ENCODE data around the gene GRM4.
"Not testable (repeated sequence)": the region's sequence is repeated elsewhere in the genome, so short reads cannot be mapped to it uniquely, and the experiment has no call there.

Gene GRM4

DNA sequence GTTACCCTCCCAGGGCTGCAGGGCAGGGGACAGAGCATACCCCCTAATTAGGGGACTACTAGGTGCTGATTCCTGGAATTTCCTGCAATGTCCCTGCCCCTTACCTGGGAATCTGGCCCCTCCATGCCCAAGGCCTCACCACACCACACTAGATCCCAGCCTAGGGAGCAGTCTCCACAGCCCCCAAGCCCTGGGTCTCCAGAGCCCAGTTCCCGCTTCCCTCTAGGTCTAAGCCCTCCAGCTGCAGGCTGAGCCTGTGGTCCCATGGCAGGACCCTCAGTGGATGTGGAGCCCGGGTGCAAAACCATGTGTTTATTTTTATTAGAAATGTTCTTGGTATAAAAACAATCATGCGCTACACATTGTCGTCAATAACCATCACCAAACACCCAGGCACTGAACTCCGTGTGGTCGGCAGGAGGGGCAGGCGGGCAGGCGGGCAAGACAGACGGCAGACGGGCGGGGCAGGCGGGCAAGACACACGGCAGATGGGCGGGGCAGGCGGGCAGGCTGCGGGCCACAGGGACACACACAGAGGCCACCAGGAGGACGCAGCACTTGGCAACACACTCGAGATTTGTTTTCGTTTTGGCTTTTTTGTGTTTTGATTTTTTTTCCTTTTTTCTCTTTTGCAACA, 124.2 kb downstream of the GRM4 start:
- no peak for TF ChIP-seq Cebpa-rat (IDR thresholded peaks at IDR 0.05)
- Histone ChIP-seq H3K27me3 (no peaks in the 10 kb centered on the region), H3K27ac (no peak overlapping the region), H3K9ac (no peak overlapping the region), H3K4me1 (peaks cover 15% of the 10 kb centered on the region), H3K4me2 (no peak overlapping the region), H3K9me3 (peaks cover 10% of the 10 kb centered on the region), H4K20me1 (no peaks in the 10 kb centered on the region), H3K36me3 (no peaks in the 10 kb centered on the region), H3K4me3 (no peak overlapping the region)

- H3K27me3 ChIP-seq = no peaks in the 10 kb centered on the region
Observed at GRCh38 chr6:34020807-34021553, 124.9 kb downstream of the GRM4 start.

DNA sequence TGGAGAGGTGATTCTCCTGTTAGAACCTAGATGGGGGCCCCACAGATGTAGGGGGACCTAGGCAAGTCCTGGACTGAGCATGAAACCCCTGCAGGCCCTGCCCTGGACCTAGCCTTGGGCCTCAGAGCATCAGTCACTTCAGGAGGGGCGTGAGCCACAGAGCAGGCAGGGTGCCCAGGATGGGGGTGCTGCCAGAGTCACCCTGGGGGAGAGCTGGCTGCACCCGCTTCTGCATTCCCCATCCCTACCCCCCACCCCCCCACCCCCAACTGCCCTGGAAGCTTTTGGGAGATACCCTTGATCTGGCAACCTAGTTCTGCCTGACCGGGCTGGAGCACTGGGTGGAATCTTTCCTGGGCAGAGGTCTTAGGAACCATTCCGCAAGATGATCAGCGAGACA, 125.6 kb downstream of the GRM4 start:
- no peak for TF ChIP-seq Cebpa-rat (IDR thresholded peaks at IDR 0.05)
- Histone ChIP-seq H3K27me3 (no peaks in the 10 kb centered on the region), H3K4me1 (peaks cover 7% of the 10 kb centered on the region), H3K4me3 (no peak overlapping the region), H4K20me1 (no peaks in the 10 kb centered on the region), H3K9me3 (peaks cover 18% of the 10 kb centered on the region), H3K4me2 (no peak overlapping the region), H3K36me3 (no peaks in the 10 kb centered on the region), H3K9ac (no peak overlapping the region), H3K27ac (no peak overlapping the region)

More at GRCh38 chr6:34020807-34021553, 124.9 kb downstream of the GRM4 start:
- Histone ChIP-seq H3K36me3 (no peaks in the 10 kb centered on the region), H4K20me1 (no peaks in the 10 kb centered on the region), H3K27ac (no peak overlapping the region), H3K9ac (no peak overlapping the region), H3K4me2 (no peak overlapping the region), H3K4me3 (no peak overlapping the region), H3K4me1 (peaks cover 14% of the 10 kb centered on the region), H3K9me3 (peaks cover 17% of the 10 kb centered on the region)
- TF ChIP-seq Cebpa-rat (IDR thresholded peaks at IDR 0.05) = no peak

- Histone ChIP-seq H3K27ac (no peak overlapping the region), H3K36me3 (no peaks in the 10 kb centered on the region), H3K27me3 (no peaks in the 10 kb centered on the region), H3K4me3 (no peak overlapping the region), H3K9ac (no peak overlapping the region), H3K4me1 (no peaks in the 10 kb centered on the region), H3K9me3 (peaks cover 18% of the 10 kb centered on the region), H3K4me2 (no peak overlapping the region), H4K20me1 (no peaks in the 10 kb centered on the region)
- TF ChIP-seq Cebpa-rat (IDR thresholded peaks at IDR 0.05) = no peak
Observed at GRCh38 chr6:34018961-34019606, 126.8 kb downstream of the GRM4 start.

DNA sequence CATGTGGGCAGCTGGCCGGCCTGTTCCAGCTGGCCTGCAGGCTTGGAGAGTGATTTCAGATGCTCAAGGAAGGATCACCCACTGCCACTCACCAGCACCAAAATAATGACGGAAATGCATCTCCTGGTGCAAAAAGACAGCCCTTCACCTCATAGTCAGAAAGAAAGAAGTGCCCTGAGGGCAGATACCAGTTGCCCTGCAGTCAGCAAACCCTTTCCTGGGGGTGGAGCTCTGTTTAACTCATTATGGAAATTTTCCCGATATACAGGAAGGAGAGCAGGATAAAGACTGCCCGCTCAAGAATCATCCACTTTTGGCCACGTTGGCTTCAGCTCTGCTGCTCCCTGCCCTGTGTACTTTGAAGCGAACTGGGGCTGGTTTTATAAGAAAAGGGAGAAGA, 127.9 kb downstream of the GRM4 start:
- H3K4me1 ChIP-seq = no peaks in the 10 kb centered on the region
- H3K4me3 ChIP-seq = no peak overlapping the region
- no peak overlapping the region for H3K27ac ChIP-seq
- H3K36me3 ChIP-seq = no peaks in the 10 kb centered on the region
- no peak for TF ChIP-seq Cebpa-rat (IDR thresholded peaks at IDR 0.05)
- no peak overlapping the region for H3K9ac ChIP-seq
- peaks cover 18% of the 10 kb centered on the region for H3K9me3 ChIP-seq
- H3K4me2 ChIP-seq = no peak overlapping the region
- H4K20me1 ChIP-seq = no peaks in the 10 kb centered on the region
- no peaks in the 10 kb centered on the region for H3K27me3 ChIP-seq

DNA sequence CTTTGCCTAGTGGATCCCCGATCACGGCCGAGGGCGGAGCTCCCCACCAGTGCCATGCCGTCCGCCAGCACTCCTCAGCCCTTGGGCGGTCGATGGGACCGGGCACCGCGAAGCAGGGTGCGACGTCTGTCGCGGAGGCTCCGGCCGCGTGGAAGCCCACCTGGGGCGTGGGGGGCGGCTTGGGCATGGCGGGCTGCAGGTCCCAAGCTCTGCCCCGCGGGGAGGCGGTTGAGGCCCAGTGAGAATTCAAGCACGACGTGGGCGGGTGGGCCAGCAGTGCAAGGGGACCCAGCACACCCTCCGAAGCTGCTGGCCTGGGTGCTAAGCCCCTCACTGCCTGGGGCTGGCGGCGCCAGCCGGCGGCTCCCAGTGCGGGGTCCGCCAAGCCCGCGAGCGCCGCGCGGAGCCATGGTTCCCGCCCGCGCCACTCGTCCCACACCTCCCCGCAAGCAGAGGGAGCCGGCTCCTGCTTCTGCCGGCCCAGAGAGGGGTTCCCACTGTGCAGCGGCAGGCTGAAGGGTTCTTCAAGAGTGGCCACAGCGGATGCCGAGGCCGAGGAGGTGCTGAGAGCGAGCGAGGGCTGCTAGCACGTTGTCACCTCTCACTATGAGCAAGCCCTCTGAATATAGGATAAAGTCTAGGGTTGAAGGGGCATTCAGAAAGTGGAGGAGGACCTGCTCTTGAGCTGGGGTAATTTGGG, 128.6 kb downstream of the GRM4 start:
- Histone ChIP-seq H3K4me2 (no peak overlapping the region), H3K36me3 (no peaks in the 10 kb centered on the region), H3K4me3 (no peak overlapping the region), H3K9ac (no peak overlapping the region), H3K27me3 (no peaks in the 10 kb centered on the region), H3K4me1 (no peaks in the 10 kb centered on the region), H4K20me1 (no peaks in the 10 kb centered on the region), H3K9me3 (peaks cover 18% of the 10 kb centered on the region), H3K27ac (no peak overlapping the region)
- no peak for TF ChIP-seq Cebpa-rat (IDR thresholded peaks at IDR 0.05)

- H3K9ac ChIP-seq, H4K20me1 ChIP-seq, H3K4me3 ChIP-seq, H3K27me3 ChIP-seq, H3K4me1 ChIP-seq, H3K36me3 ChIP-seq, H3K4me2 ChIP-seq, H3K27ac ChIP-seq: not testable (repeated sequence)
- H3K9me3 ChIP-seq = peaks cover 18% of the 10 kb centered on the region
Observed at GRCh38 chr6:34016573-34016972, 129.3 kb downstream of the GRM4 start.

DNA sequence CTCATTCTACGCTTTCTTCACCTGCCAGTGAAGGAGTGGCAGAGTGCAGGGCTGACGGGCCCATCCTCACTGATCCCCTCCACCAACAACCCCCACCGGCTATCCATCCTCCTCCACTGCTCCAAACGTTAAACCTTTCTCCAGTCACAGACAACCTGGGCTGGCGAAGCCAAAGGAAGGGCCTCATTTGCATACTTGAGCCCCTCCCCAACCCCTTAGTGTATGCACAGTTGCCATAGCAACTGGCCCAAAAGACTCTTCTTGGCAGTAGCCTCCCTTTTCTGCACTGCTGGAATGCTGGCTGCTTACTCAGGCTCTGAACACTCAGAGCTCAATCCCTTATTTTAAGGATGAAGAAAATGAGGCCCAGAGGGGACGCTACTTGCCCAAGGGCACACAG, 130.3 kb downstream of the GRM4 start:
- Histone ChIP-seq H3K9me3 (peaks cover 18% of the 10 kb centered on the region), H3K4me2 (no peak overlapping the region), H3K27ac (no peak overlapping the region), H4K20me1 (no peaks in the 10 kb centered on the region), H3K36me3 (no peaks in the 10 kb centered on the region), H3K4me1 (no peaks in the 10 kb centered on the region), H3K4me3 (no peak overlapping the region), H3K9ac (no peak overlapping the region), H3K27me3 (no peaks in the 10 kb centered on the region)
- no peak for TF ChIP-seq Cebpa-rat (IDR thresholded peaks at IDR 0.05)

DNA sequence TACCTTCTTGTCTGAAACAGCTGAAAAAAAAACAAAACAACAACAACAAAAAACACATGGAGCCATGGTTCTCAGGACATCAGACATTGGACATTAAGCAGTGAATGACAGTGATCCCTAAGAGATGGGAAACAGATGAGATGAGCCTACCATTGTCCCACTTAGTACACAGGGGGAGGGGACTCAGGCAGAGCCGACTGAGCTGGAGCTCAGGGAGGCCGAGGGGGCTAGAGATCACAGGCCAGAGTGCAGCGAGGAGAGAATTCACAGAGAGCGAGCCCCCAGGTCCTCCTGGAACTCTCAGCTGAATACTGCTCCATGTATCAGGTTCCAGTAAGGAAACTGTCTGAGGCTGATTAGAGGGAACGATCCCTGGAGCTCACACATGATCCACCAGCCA, 134.6 kb downstream of the GRM4 start:
- no peak for TF ChIP-seq Cebpa-rat (IDR thresholded peaks at IDR 0.05)
- Histone ChIP-seq H3K4me3 (no peak overlapping the region), H3K27me3 (no peaks in the 10 kb centered on the region), H3K4me1 (no peaks in the 10 kb centered on the region), H4K20me1 (no peaks in the 10 kb centered on the region), H3K36me3 (no peaks in the 10 kb centered on the region), H3K9ac (no peak overlapping the region), H3K4me2 (no peak overlapping the region), H3K9me3 (peaks cover 19% of the 10 kb centered on the region), H3K27ac (no peak overlapping the region)

Data from BLaER1 (cell line).